A549 (cell line): Measurements from ENCODE around the gene CALM1. TPM values are rescaled to one million over a fixed set of nuclear protein-coding genes. Genes with fewer than 3 reads are reported as not detected.

ENCODE experiments used
- ATAC-seq, 2 experiments: fragments of 200-7000 bp in 1 of 2; fragments of >200 bp in 1 of 2; cut with Nextera tagmentation in 1 of 2; cut with Tn5 transposase in 1 of 2; 3 replicates each; pipeline versions ENCODE4 v1.8.0 to v1.9.1; 2018 to 2020; ENCODE audit warnings: mild to moderate bottlenecking in 1 of 2, moderate library complexity in 1 of 2
- CTCF ChIA-PET: fragments of 300-600 bp; sonication (Branson Sonifier 250); formaldehyde crosslinking; extraction: SDS; loops from one replicate; lab custom pipeline; 2021; ENCODE audit warnings: antibody characterized with exemption, inconsistent platforms; lab: Yijun Ruan, JAX
- POLR2A ChIA-PET: fragments of 350-600 bp; formaldehyde crosslinking; extraction: SDS; loops from one replicate; lab custom pipeline; 2021; ENCODE audit warnings: antibody characterized with exemption, inconsistent platforms; lab: Yijun Ruan, JAX
- DNase-seq, 2 experiments: peaks; one replicate each; pipeline versions ENCODE4 v3.0.0 to v3.0.0-alpha.2; 2011 to 2016; ENCODE audit warnings: low read depth in 1 of 2, low spot score in 1 of 2
- FAIRE-seq: peaks from 2 replicates; lab custom pipeline; 2011; peaks lifted over from hg19 to GRCh38; lab: Jason Lieb, UNC
- H3K27ac ChIP-seq, 2 experiments: fragments of >200 bp; sonication (Bioruptor Twin); formaldehyde crosslinking; 3 replicates each; pipeline ENCODE4 v1.5.1; 2016 to 2017
- H3K4me1 ChIP-seq: fragments of >200 bp; sonication (Bioruptor Twin); formaldehyde crosslinking; 3 replicates; pipeline ENCODE4 v1.6.1; 2016
- H3K4me2 ChIP-seq: fragments of >200 bp; sonication (Bioruptor Twin); formaldehyde crosslinking; 3 replicates; pipeline ENCODE4 v1.6.1; 2016
- H3K4me3 ChIP-seq: fragments of >200 bp; sonication (Bioruptor Twin); formaldehyde crosslinking; 3 replicates; pipeline ENCODE4 v1.5.1; 2016
- H3K9me3 ChIP-seq: fragments of >200 bp; sonication (Bioruptor Twin); formaldehyde crosslinking; 3 replicates; pipeline ENCODE4 v1.6.1; 2016
- BHLHE40 ChIP-seq: IDR thresholded peaks from 2 replicates; pipeline ENCODE4 v1.6.1; 2012; ENCODE audit warnings: low read depth, low read length, inconsistent platforms
- CBX2 ChIP-seq: fragments of 200-600 bp; sonication (generic); IDR thresholded peaks from 2 replicates; pipeline ENCODE4 v1.6.1; 2016; ENCODE audit warnings: low read depth, mild to moderate bottlenecking, borderline replicate concordance
- CBX8 ChIP-seq: fragments of 200-600 bp; sonication (generic); IDR thresholded peaks from 2 replicates; pipeline ENCODE4 v1.6.1; 2016
- CHD4 ChIP-seq: fragments of 200-600 bp; sonication (generic); IDR thresholded peaks from 2 replicates; pipeline ENCODE4 v1.6.1; 2016; ENCODE audit warnings: antibody characterized with exemption, mild to moderate bottlenecking, borderline replicate concordance
- EHMT2 ChIP-seq: fragments of 200-600 bp; sonication (generic); IDR thresholded peaks from 2 replicates; pipeline ENCODE4 v1.6.1; 2016; ENCODE audit warnings: antibody characterized with exemption, low read depth, mild to moderate bottlenecking, moderate library complexity
- EP300 ChIP-seq, 2 experiments: fragments of >200 bp; sonication (Bioruptor Twin); formaldehyde crosslinking; IDR thresholded peaks; 2 replicates in 1 of 2; 3 replicates in 1 of 2; pipeline ENCODE4 v1.6.1; 2016 to 2017
- ESRRA ChIP-seq: fragments of 150-350 bp; IDR thresholded peaks from 2 replicates; pipeline ENCODE4 v1.6.1; 2014; ENCODE audit warnings: mild to moderate bottlenecking, low read length, borderline replicate concordance
- FOSL2 ChIP-seq, 2 experiments: fragments of 450-650 bp in 1 of 2; fragments of >200 bp in 1 of 2; sonication (Bioruptor Twin) in 1 of 2; formaldehyde crosslinking; IDR thresholded peaks; 2 replicates each; pipeline versions ENCODE4 v1.5.0 to v1.6.1; 2016 to 2020; ENCODE audit warnings: mild to moderate bottlenecking in 1 of 2, moderate library complexity in 1 of 2
- HEYL ChIP-seq: fragments of 250-450 bp; sonication (Bioruptor Pico); IDR thresholded peaks from 2 replicates; pipeline ENCODE4 v1.8.0; 2021; ENCODE audit warnings: mild to moderate bottlenecking, moderate library complexity
- HOXA7 ChIP-seq: fragments of 250-450 bp; sonication (Bioruptor Pico); IDR thresholded peaks from 2 replicates; pipeline ENCODE4 v1.5.0; 2020; ENCODE audit warnings: mild to moderate bottlenecking, moderate library complexity
- HOXB5 ChIP-seq: fragments of 250-450 bp; sonication (Bioruptor Pico); IDR thresholded peaks from 2 replicates; pipeline ENCODE4 v1.5.0; 2020; ENCODE audit warnings: mild to moderate bottlenecking, moderate library complexity
- JUN ChIP-seq, 2 experiments: fragments of >200 bp; sonication (Bioruptor Twin); formaldehyde crosslinking; IDR thresholded peaks; 2 replicates in 1 of 2; 3 replicates in 1 of 2; pipeline ENCODE4 v1.6.1; 2016 to 2017
- MAFK ChIP-seq: fragments of 450-650 bp; IDR thresholded peaks from 2 replicates; pipeline ENCODE4 v1.6.1; 2014; ENCODE audit not compliant: partially characterized antibody
- NPAS2 ChIP-seq: fragments of 250-450 bp; sonication (Bioruptor Pico); IDR thresholded peaks from 2 replicates; pipeline ENCODE4 v1.8.0; 2022; ENCODE audit warnings: mild to moderate bottlenecking, moderate library complexity, borderline replicate concordance
- POLR2AphosphoS2 ChIP-seq: conservative IDR thresholded peaks from 2 replicates; pipeline ENCODE4 v1.6.1; 2012; ENCODE audit warnings: low read length, improper control_type of control experiment, inconsistent platforms
- RAD21 ChIP-seq, 2 experiments: fragments of >200 bp in 1 of 2; sonication (Bioruptor Twin) in 1 of 2; formaldehyde crosslinking in 1 of 2; IDR thresholded peaks in 1 of 2; conservative IDR thresholded peaks in 1 of 2; 2 replicates in 1 of 2; 3 replicates in 1 of 2; pipeline ENCODE4 v1.6.1; 2012 to 2018; ENCODE audit warnings: inconsistent platforms in 1 of 2
- RCOR1 ChIP-seq: fragments of 150-350 bp; IDR thresholded peaks from 2 replicates; pipeline ENCODE4 v1.6.1; 2014; ENCODE audit warnings: antibody characterized with exemption, low read length, low read depth
- RFX5 ChIP-seq: fragments of 450-650 bp; IDR thresholded peaks from 2 replicates; pipeline ENCODE4 v1.7.1; 2014; ENCODE audit warnings: antibody characterized with exemption, mild to moderate bottlenecking, moderate library complexity
- RNF2 ChIP-seq: fragments of 200-600 bp; sonication (generic); IDR thresholded peaks from 2 replicates; pipeline ENCODE4 v1.6.1; 2016; ENCODE audit warnings: low read depth, mild to moderate bottlenecking, antibody characterized with exemption, moderate library complexity, borderline replicate concordance
- SREBF2 ChIP-seq: fragments of 450-650 bp; IDR thresholded peaks from 2 replicates; pipeline ENCODE4 v1.6.1; 2014; ENCODE audit warnings: mild to moderate bottlenecking, moderate library complexity
- TFCP2L1 ChIP-seq: fragments of 250-450 bp; sonication (Bioruptor Pico); IDR thresholded peaks from 2 replicates; pipeline ENCODE4 v1.5.0; 2021; ENCODE audit warnings: mild to moderate bottlenecking
- ZSCAN20 ChIP-seq: fragments of 250-450 bp; sonication (Bioruptor Pico); IDR thresholded peaks from 2 replicates; pipeline ENCODE4 v1.8.0; 2022; ENCODE audit warnings: mild to moderate bottlenecking, moderate library complexity
- WGBS: methylation state at CpG from one replicate; pipeline ENCODE4 v1.1.6; 2017; ENCODE audit errors: missing lambda C conversion rate; 5-methylcytosine and 5-hydroxymethylcytosine counted together
- polyA plus RNA-seq, 4 experiments: library from polyadenylated mRNA; depleted of rRNA in 3 of 4; stranded (reverse); fragments of >200 nt; fragmentation: RNase III in 1 of 4; extraction: RNeasy Plus Mini Kit Qiagen cat#74134 plus additional on column Dnase treatment in 1 of 4; gene quantifications; 2 replicates in 3 of 4; 3 replicates in 1 of 4; pipeline ENCODE4 v1.2.3, GENCODE V29; 2011 to 2017
- TF ChIP-seq, protein P1 (sequence below): fragments of 150-350 bp; IDR thresholded peaks from 2 replicates; pipeline ENCODE4 v1.6.1; 2014; ENCODE audit warnings: low read depth, mild to moderate bottlenecking, low read length
- TF ChIP-seq, protein P2 (sequence below): IDR thresholded peaks from 2 replicates; pipeline ENCODE4 v1.6.1; 2012
- TF ChIP-seq, protein P3 (sequence below): fragments of >200 bp; sonication (Bioruptor Twin); formaldehyde crosslinking; IDR thresholded peaks from 2 replicates; pipeline ENCODE4 v1.6.1; 2016
- TF ChIP-seq, protein P4 (sequence below): IDR thresholded peaks from 2 replicates; pipeline ENCODE4 v1.6.1; 2012
- TF ChIP-seq, protein P5 (sequence below): fragments of >200 bp; sonication (Bioruptor Twin); formaldehyde crosslinking; IDR thresholded peaks from 3 replicates; pipeline ENCODE4 v1.5.1; 2016

The CALM1 gene
- polyA plus RNA-seq, 2 of the 4 experiments (the other 2 are of a cell fraction) = 374 to 451 TPM

DNA sequence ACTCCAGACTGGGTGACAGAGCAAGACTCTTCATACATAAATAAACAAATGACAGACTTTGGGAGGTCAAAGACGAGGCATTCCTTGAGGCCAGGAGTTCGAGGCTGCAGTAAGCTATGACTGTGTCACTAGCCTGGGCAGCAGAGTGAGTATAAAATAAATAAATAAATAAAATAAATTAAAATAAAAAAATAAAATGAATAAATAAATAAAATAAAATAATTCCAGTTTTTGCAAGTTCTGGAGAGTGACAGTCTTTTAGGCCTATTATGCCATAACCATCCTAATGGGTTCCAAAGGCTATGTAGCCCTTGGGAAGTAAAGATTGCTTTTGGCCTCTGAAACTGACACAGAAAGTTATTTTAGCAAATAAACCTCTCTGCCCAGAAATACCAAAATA lies 48.6 kb upstream of the CALM1 start:
- 62% methylated on average over 2 of the region's 2 CpGs for WGBS
- Histone ChIP-seq H3K4me2 (no peak overlapping the region), H3K4me1 (no peaks in the 10 kb centered on the region), H3K27ac (no peak overlapping the region), H3K4me3 (no peak overlapping the region), H3K9me3 (no peaks in the 10 kb centered on the region)
- no peak for ATAC-seq
- CTCF ChIA-PET = interaction anchor here (0.8 to 1.6 kb wide), 4 partner anchors 9 to 185 kb away, joined by 3 to 4 read pairs (median 3); no protein-coding TSS in a partner anchor
- DNase-seq = no peak
- TF ChIP-seq RAD21 (conservative IDR thresholded peaks at IDR 0.05 in 1 of 2, IDR thresholded peaks at IDR 0.05 in 1 of 2) (no peak), BHLHE40 (no peak), RNF2 (no peak), ESRRA (no peak), HOXB5 (CRISPR knock-in tag) (no peak), CBX2 (no peak), CBX8 (no peak), NPAS2 (no peak), ZSCAN20 (CRISPR knock-in tag) (no peak), RCOR1 (no peak), SREBF2 (no peak), HEYL (no peak), JUN (IDR thresholded peaks at IDR 0.05) (no peak), FOSL2 (IDR thresholded peaks at IDR 0.05) (no peak), FOSL2 (CRISPR knock-in tag; IDR thresholded peaks at IDR 0.05) (no peak), TFCP2L1 (CRISPR knock-in tag) (no peak), EP300 (IDR thresholded peaks at IDR 0.05) (no peak)
- TF ChIP-seq, protein P1, sequence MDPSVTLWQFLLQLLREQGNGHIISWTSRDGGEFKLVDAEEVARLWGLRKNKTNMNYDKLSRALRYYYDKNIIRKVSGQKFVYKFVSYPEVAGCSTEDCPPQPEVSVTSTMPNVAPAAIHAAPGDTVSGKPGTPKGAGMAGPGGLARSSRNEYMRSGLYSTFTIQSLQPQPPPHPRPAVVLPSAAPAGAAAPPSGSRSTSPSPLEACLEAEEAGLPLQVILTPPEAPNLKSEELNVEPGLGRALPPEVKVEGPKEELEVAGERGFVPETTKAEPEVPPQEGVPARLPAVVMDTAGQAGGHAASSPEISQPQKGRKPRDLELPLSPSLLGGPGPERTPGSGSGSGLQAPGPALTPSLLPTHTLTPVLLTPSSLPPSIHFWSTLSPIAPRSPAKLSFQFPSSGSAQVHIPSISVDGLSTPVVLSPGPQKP = no peak
- TF ChIP-seq, protein P2, sequence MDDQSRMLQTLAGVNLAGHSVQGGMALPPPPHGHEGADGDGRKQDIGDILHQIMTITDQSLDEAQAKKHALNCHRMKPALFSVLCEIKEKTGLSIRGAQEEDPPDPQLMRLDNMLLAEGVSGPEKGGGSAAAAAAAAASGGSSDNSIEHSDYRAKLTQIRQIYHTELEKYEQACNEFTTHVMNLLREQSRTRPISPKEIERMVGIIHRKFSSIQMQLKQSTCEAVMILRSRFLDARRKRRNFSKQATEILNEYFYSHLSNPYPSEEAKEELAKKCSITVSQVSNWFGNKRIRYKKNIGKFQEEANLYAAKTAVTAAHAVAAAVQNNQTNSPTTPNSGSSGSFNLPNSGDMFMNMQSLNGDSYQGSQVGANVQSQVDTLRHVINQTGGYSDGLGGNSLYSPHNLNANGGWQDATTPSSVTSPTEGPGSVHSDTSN = no peak
- TF ChIP-seq, protein P3, sequence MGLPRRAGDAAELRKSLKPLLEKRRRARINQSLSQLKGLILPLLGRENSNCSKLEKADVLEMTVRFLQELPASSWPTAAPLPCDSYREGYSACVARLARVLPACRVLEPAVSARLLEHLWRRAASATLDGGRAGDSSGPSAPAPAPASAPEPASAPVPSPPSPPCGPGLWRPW = no peak
- TF ChIP-seq, protein P4, sequence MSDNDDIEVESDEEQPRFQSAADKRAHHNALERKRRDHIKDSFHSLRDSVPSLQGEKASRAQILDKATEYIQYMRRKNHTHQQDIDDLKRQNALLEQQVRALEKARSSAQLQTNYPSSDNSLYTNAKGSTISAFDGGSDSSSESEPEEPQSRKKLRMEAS = no peak
- TF ChIP-seq, all 56 proteins: peak for 0
- FAIRE-seq = no peak
- POLR2A ChIA-PET = no interaction called here

DNA sequence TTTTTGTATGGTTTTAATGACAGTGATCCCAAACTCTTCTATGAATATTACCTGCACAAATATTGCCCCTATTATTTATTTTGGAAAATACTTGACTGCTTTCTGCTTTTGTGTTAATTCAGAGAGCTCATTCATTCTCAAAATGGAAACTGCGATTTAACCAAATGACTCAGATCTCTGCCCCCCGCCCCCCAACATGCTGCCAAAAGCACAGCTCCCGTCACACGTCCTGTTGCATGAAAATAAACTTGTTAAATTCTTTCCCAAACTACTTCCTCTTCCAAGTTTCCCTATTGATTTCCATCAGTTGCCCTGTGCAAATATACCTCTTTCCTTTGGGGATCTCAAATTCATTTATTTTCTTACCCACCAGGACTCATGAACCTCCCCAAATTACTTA lies 47.1 kb upstream of the CALM1 start:
- Histone ChIP-seq H3K9me3 (no peaks in the 10 kb centered on the region), H3K4me2 (no peak overlapping the region), H3K4me3 (no peak overlapping the region), H3K27ac (no peak overlapping the region), H3K4me1 (no peaks in the 10 kb centered on the region)
- ChIA-PET POLR2A (no interaction called here), CTCF (interaction anchor here (1.6 kb wide), 1 partner anchor 9 kb away, joined by 4 read pairs; no protein-coding TSS in a partner anchor)
- TF ChIP-seq CHD4 (no peak), ESRRA (no peak), MAFK (no peak), POLR2AphosphoS2 (no peak), RNF2 (no peak), HOXA7 (no peak), CBX8 (no peak), EHMT2 (no peak), RAD21 (conservative IDR thresholded peaks at IDR 0.05 in 1 of 2, IDR thresholded peaks at IDR 0.05 in 1 of 2) (no peak), RFX5 (no peak), TFCP2L1 (CRISPR knock-in tag) (no peak)
- TF ChIP-seq, protein P5, sequence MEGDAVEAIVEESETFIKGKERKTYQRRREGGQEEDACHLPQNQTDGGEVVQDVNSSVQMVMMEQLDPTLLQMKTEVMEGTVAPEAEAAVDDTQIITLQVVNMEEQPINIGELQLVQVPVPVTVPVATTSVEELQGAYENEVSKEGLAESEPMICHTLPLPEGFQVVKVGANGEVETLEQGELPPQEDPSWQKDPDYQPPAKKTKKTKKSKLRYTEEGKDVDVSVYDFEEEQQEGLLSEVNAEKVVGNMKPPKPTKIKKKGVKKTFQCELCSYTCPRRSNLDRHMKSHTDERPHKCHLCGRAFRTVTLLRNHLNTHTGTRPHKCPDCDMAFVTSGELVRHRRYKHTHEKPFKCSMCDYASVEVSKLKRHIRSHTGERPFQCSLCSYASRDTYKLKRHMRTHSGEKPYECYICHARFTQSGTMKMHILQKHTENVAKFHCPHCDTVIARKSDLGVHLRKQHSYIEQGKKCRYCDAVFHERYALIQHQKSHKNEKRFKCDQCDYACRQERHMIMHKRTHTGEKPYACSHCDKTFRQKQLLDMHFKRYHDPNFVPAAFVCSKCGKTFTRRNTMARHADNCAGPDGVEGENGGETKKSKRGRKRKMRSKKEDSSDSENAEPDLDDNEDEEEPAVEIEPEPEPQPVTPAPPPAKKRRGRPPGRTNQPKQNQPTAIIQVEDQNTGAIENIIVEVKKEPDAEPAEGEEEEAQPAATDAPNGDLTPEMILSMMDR = no peak
- TF ChIP-seq, protein P2 = no peak
- TF ChIP-seq, protein P3 = no peak
- TF ChIP-seq, protein P4 = no peak
- WGBS = 72% methylated on average over 4 of the region's 4 CpGs
- no peak for ATAC-seq
- no peak for DNase-seq
- no peak for FAIRE-seq
